Calu3 (cell line): ENCODE results near the gene SMAD2. TPM values are rescaled to one million over a fixed set of nuclear protein-coding genes. Genes with fewer than 3 reads are reported as not detected.

Source experiments
- BruUV-seq: library from RNA; stranded (reverse); fragments of 400-500 nt; replicated peaks from 2 replicates; lab custom pipeline; 2021; lab: Mats Ljungman, UMichigan
- CTCF ChIA-PET: fragments of 300-600 bp; sonication (Branson Sonifier 250); formaldehyde crosslinking; loops from one replicate; lab custom pipeline; 2022; ENCODE audit warnings: antibody characterized with exemption; lab: Charles Lee
- DNase-seq: peaks from one replicate; pipeline ENCODE4 v3.0.0; 2022
- H3K27ac Mint-ChIP-seq: one replicate; pipeline ENCODE4 v1.8.0; 2022; ENCODE audit warnings: mixed read lengths; ENCODE audit not compliant: unreplicated experiment
- H3K27me3 Mint-ChIP-seq: one replicate; pipeline ENCODE4 v1.8.0; 2022; ENCODE audit warnings: mixed read lengths; ENCODE audit not compliant: unreplicated experiment
- H3K36me3 Mint-ChIP-seq: one replicate; pipeline ENCODE4 v1.8.0; 2022; ENCODE audit warnings: mild to moderate bottlenecking, moderate library complexity, mixed read lengths; ENCODE audit not compliant: insufficient read depth, unreplicated experiment
- H3K4me1 Mint-ChIP-seq: one replicate; pipeline ENCODE4 v1.8.0; 2022; ENCODE audit warnings: mild to moderate bottlenecking, low read depth, mixed read lengths; ENCODE audit not compliant: unreplicated experiment
- H3K4me3 Mint-ChIP-seq: one replicate; pipeline ENCODE4 v1.8.0; 2022; ENCODE audit warnings: mild to moderate bottlenecking, low read depth, moderate library complexity, mixed read lengths; ENCODE audit not compliant: unreplicated experiment
- H3K9me3 Mint-ChIP-seq: one replicate; pipeline ENCODE4 v1.8.0; 2022; ENCODE audit warnings: low read depth, mixed read lengths; ENCODE audit not compliant: unreplicated experiment
- CTCF ChIP-seq: fragments of 200-600 bp; IDR thresholded peaks from one replicate; pipeline ENCODE4 v1.8.0; 2022; ENCODE audit warnings: antibody characterized with exemption; ENCODE audit not compliant: unreplicated experiment
- intact Hi-C: fragments of 100-400 bp; cut with micrococcal nuclease; formaldehyde crosslinking; loops from one replicate; pipeline ENCODE4 v1.10.0; 2022; ENCODE audit not compliant: unreplicated experiment
- total RNA-seq: library from RNA; stranded (reverse); gene quantifications from 2 replicates; pipeline ENCODE4 v1.2.3, GENCODE V29; 2022

The SMAD2 gene
- total RNA-seq, 1 experiment from 2014 or later: 134 TPM

DNA sequence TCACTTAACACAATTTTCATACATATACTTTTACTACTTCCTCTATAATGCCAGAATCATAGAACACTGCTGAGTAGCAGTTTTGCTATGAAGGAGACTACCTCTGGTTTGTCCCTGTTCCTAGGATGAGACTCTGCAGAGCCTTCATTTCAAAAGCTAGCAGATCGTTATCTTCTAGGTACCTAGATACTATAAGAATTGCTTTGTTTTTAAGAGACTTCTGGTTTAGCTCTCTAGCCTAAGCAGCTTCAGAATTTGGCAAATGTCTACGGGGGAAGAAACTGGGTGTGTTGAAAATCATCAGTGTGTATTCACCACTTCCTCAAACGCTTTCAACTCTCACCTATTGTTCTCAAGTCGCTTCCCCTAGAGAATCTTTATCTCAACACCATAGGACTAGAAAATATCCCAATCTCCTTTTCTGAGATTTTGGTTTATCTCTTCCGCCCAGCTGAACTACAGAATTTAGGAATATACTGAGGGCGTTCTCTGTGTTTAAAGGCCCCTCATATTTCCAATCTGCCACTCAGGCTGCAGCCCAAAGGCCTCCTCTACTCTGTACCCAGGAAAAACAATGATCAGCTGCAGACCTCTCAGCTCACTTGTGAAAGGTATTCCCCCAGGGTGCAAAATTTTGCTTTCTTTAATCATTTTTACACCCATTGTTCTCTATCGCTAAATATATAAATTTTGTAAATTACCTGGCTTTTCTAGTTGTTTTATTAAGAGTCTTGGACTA, 28.7 kb downstream of the SMAD2 start:
- Mint-ChIP-seq H3K36me3 (peaks cover 13% of the 10 kb centered on the region), H3K27ac (no peak overlapping the region), H3K27me3 (no peaks in the 10 kb centered on the region), H3K9me3 (peaks cover 12% of the 10 kb centered on the region), H3K4me3 (no peak overlapping the region), H3K4me1 (peaks cover 48% of the 10 kb centered on the region)
- intact Hi-C loops: no loop called here
- no peak for DNase-seq
- no peak for TF ChIP-seq CTCF
- no TSS peak for BruUV-seq
- CTCF ChIA-PET: no interaction called here

DNA sequence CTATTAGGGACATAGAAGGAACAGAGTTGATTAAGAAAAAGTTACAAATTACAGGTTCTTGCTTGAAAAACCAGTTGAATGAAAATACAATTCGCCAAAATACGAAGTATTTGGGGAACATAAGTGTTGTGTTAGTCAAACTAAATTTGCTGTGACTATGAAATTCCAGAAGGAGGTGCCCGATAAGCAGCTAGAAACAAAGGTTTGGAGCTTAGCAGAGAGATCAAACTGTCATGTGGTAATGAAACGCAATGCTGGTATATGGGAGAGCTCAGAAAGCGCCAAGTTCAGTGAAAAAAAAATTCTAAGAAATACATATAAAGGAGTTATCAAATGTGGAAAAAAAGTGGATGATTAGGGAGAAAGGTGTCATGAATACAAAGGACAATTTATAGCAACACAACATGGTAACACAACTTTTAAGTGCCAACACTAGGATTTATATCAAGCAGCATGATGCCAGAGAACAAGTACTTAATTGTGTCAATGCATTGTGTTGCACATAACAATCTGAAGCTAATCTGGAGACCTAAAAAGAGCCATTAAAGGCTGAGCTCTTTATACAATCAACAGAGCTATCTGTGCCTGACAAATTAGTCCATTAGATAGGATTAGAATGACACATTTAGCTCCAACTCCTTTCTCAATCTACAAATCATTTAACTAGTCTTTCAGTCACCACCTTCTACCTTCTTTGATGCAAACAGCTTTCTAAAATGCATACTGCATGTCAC, 31.2 kb downstream of the SMAD2 start:
- CTCF ChIA-PET: interaction anchor here (0.7 to 1.0 kb wide), 2 partner anchors 29 to 31 kb away, joined by 3 read pairs; partner anchors contain the start of gene SMAD2
- TF ChIP-seq CTCF: no peak
- peaks cover 61% of the 10 kb centered on the region for H3K4me1 Mint-ChIP-seq
- no peak for DNase-seq
- no TSS peak for BruUV-seq
- intact Hi-C loops: no loop called here
- H3K27me3 Mint-ChIP-seq: no peaks in the 10 kb centered on the region
- peak overlapping the region; percentile 8 for H3K4me3 Mint-ChIP-seq
- peak overlapping the region; percentile 32 for H3K27ac Mint-ChIP-seq
- H3K36me3 Mint-ChIP-seq: peaks cover 18% of the 10 kb centered on the region
- H3K9me3 Mint-ChIP-seq: peaks cover 7% of the 10 kb centered on the region

GRCh38 chr18:47898696-47899095, 31.8 kb downstream of the SMAD2 start:
- BruUV-seq: no TSS peak
- peak overlapping the region; percentile 32 for H3K27ac Mint-ChIP-seq

DNA sequence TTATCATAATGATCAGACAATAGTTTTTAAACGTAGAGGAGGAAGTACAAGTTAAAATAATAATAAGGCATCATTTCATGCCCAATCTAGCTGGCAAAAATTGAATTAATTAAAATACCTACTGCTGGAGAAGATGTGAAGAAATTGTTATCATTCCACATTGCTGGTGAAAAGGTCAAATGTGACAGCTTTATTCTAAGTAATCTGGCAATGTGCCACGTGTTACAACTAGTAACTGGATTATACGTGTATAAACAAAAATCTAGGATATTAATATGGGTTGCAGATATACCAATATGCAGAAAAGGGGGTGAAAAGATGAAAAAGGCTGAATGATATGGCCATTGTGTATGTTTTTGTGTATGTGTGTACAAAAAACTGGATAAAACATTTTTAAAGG, 32.4 kb downstream of the SMAD2 start:
- H3K4me3 Mint-ChIP-seq: no peak overlapping the region
- peaks cover 61% of the 10 kb centered on the region for H3K4me1 Mint-ChIP-seq
- TF ChIP-seq CTCF: no peak
- no TSS peak for BruUV-seq
- no peak for DNase-seq
- H3K9me3 Mint-ChIP-seq: peaks cover 2% of the 10 kb centered on the region
- intact Hi-C loops: no loop called here
- H3K27ac Mint-ChIP-seq: no peak overlapping the region
- CTCF ChIA-PET: no interaction called here
- H3K27me3 Mint-ChIP-seq: no peaks in the 10 kb centered on the region
- peaks cover 14% of the 10 kb centered on the region for H3K36me3 Mint-ChIP-seq

More at GRCh38 chr18:47898696-47899095, 31.8 kb downstream of the SMAD2 start:
- DNase-seq: peak; percentile 16
- CTCF ChIA-PET: no interaction called here
- no peak for TF ChIP-seq CTCF
- H3K4me3 Mint-ChIP-seq: peak overlapping the region; percentile 8
- H3K9me3 Mint-ChIP-seq: peaks cover 7% of the 10 kb centered on the region
- peaks cover 18% of the 10 kb centered on the region for H3K36me3 Mint-ChIP-seq
- H3K4me1 Mint-ChIP-seq: peaks cover 67% of the 10 kb centered on the region
- intact Hi-C loops: no loop called here
- H3K27me3 Mint-ChIP-seq: no peaks in the 10 kb centered on the region
